Panc1 (cell line): ENCODE results near the gene ELAVL4. TPM values are rescaled to one million over a fixed set of nuclear protein-coding genes. Genes with fewer than 3 reads are reported as not detected.

Source experiments
- ATAC-seq: fragments of 200-7000 bp; cut with Tn5 transposase; 2 replicates; pipeline ENCODE4 v1.9.1; 2020; ENCODE audit warnings: mild to moderate bottlenecking, moderate library complexity
- BruUV-seq: library from RNA; stranded (reverse); fragments of 400-500 nt; replicated peaks from 2 replicates; lab custom pipeline; 2021; lab: Mats Ljungman, UMichigan
- CTCF ChIA-PET: fragments of 300-600 bp; sonication (Branson Sonifier 250); formaldehyde crosslinking; loops from one replicate; lab custom pipeline; 2022; ENCODE audit warnings: antibody characterized with exemption; lab: Charles Lee
- POLR2A ChIA-PET: fragments of 300-600 bp; sonication (Branson Sonifier 250); formaldehyde crosslinking; loops from one replicate; lab custom pipeline; 2022; ENCODE audit warnings: antibody characterized with exemption; lab: Charles Lee
- DNase-seq: peaks from one replicate; pipeline ENCODE4 v3.0.0-alpha.2; 2010; ENCODE audit warnings: low read depth, low spot score
- H3K27ac ChIP-seq: 2 replicates; pipeline ENCODE4 v1.5.1; 2011; ENCODE audit warnings: mild to moderate bottlenecking, low read length, inconsistent platforms
- H3K27me3 ChIP-seq: fragments of 200-500 bp; sonication (Bioruptor generic); 2 replicates; pipeline ENCODE4 v1.6.0; 2014; ENCODE audit warnings: low read length, inconsistent platforms; ENCODE audit not compliant: control insufficient read depth, insufficient read depth
- H3K36me3 ChIP-seq: fragments of 200-500 bp; sonication (Bioruptor generic); 2 replicates; pipeline ENCODE4 v1.5.1; 2014; ENCODE audit warnings: inconsistent platforms, mild to moderate bottlenecking, low read length, moderate library complexity; ENCODE audit not compliant: control insufficient read depth, insufficient read depth
- H3K4me1 ChIP-seq: 2 replicates; pipeline ENCODE4 v1.5.1; 2011; ENCODE audit warnings: inconsistent platforms, mild to moderate bottlenecking, low read length, moderate library complexity; ENCODE audit not compliant: control insufficient read depth, insufficient read depth
- H3K4me3 ChIP-seq, 2 experiments: 2 replicates each; pipeline ENCODE4 v1.5.1; 2011 to 2012; ENCODE audit warnings: low read depth in 2 of 2, low read length in 2 of 2, mild to moderate bottlenecking in 2 of 2, inconsistent platforms in 1 of 2, moderate library complexity in 1 of 2
- H3K9me3 ChIP-seq: fragments of 200-500 bp; sonication (Bioruptor generic); 2 replicates; pipeline ENCODE4 v1.5.1; 2014; ENCODE audit warnings: low read depth, mild to moderate bottlenecking, inconsistent platforms, low read length, moderate library complexity; ENCODE audit not compliant: control insufficient read depth, insufficient read depth
- CTCF ChIP-seq: fragments of 450-650 bp; IDR thresholded peaks from 2 replicates; pipeline ENCODE4 v1.5.1; 2017; ENCODE audit warnings: mild to moderate bottlenecking
- POLR2AphosphoS5 ChIP-seq: IDR thresholded peaks from 2 replicates; pipeline ENCODE4 v1.6.1; 2012; ENCODE audit warnings: mild to moderate bottlenecking, low read depth, low read length, moderate library complexity
- SIN3A ChIP-seq: IDR thresholded peaks from 2 replicates; pipeline ENCODE4 v1.6.1; 2012; ENCODE audit warnings: low read depth, mild to moderate bottlenecking, low read length, moderate library complexity, borderline replicate concordance; ENCODE audit not compliant: insufficient read depth
- TCF7L2 ChIP-seq: IDR thresholded peaks from 2 replicates; pipeline ENCODE4 v1.6.1; 2011; ENCODE audit warnings: mild to moderate bottlenecking, low read depth, low read length, inconsistent platforms
- in situ Hi-C: cut with HindIII; loops from 2 replicates; pipeline ENCODE4 v1.10.0; 2016; ENCODE audit warnings: low sequenced_read_pairs, low pct_unique_long_range_greater_than_20kb
- intact Hi-C: fragments of 100-400 bp; cut with micrococcal nuclease; formaldehyde crosslinking; loops from one replicate; pipeline ENCODE4 v1.10.0; 2022; ENCODE audit not compliant: unreplicated experiment
- total RNA-seq: library from RNA; stranded (reverse); gene quantifications from one replicate; pipeline ENCODE4 v1.2.1, GENCODE V29; 2021; ENCODE audit not compliant: unreplicated experiment
- TF ChIP-seq, protein P1 (sequence below), 2 experiments: IDR thresholded peaks; 2 replicates each; pipeline ENCODE4 v1.6.1; 2011 to 2012; ENCODE audit warnings: low read depth in 2 of 2, control low read depth in 1 of 2, low read length in 1 of 2, mild to moderate bottlenecking in 1 of 2, moderate library complexity in 1 of 2; ENCODE audit not compliant: insufficient read depth in 1 of 2

ELAVL4 gene
- total RNA-seq, 1 experiment from 2014 or later: not detected

DNA sequence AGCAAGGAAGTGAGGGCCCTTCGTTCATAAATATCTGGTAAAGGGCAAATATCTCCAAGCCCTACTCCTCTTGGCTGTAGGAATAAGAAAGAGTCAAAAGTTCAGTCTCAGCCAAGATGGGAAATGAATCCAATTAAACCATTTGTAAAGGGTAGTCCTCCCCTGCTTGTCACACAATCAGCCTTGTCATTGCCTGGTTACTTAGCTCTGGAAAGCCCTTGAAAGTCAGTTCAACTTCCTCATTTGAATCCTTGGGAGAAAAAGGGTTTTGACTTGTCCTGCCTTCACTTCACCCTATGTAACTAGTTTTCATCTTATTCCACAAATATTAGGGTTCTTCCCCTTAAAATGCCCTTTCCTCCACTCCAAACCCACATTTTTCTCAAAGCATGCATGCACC lies 100.0 kb downstream of the ELAVL4 start:
- CTCF ChIA-PET: no interaction called here
- Histone ChIP-seq H3K27ac (no peak overlapping the region), H3K36me3 (no peaks in the 10 kb centered on the region), H3K9me3 (no peaks in the 10 kb centered on the region), H3K4me1 (no peaks in the 10 kb centered on the region), H3K4me3 (no peak overlapping the region), H3K27me3 (peaks cover 20% of the 10 kb centered on the region)
- POLR2A ChIA-PET: no interaction called here
- TF ChIP-seq, protein P1, sequence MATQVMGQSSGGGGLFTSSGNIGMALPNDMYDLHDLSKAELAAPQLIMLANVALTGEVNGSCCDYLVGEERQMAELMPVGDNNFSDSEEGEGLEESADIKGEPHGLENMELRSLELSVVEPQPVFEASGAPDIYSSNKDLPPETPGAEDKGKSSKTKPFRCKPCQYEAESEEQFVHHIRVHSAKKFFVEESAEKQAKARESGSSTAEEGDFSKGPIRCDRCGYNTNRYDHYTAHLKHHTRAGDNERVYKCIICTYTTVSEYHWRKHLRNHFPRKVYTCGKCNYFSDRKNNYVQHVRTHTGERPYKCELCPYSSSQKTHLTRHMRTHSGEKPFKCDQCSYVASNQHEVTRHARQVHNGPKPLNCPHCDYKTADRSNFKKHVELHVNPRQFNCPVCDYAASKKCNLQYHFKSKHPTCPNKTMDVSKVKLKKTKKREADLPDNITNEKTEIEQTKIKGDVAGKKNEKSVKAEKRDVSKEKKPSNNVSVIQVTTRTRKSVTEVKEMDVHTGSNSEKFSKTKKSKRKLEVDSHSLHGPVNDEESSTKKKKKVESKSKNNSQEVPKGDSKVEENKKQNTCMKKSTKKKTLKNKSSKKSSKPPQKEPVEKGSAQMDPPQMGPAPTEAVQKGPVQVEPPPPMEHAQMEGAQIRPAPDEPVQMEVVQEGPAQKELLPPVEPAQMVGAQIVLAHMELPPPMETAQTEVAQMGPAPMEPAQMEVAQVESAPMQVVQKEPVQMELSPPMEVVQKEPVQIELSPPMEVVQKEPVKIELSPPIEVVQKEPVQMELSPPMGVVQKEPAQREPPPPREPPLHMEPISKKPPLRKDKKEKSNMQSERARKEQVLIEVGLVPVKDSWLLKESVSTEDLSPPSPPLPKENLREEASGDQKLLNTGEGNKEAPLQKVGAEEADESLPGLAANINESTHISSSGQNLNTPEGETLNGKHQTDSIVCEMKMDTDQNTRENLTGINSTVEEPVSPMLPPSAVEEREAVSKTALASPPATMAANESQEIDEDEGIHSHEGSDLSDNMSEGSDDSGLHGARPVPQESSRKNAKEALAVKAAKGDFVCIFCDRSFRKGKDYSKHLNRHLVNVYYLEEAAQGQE (IDR thresholded peaks at IDR 0.05; ENCODE audit: insufficient read depth in 1 of 2, low read depth in 2 of 2, low read length in 1 of 2): no peak
- no peak for TF ChIP-seq POLR2AphosphoS5
- TF ChIP-seq CTCF: no peak
- TF ChIP-seq SIN3A: no peak
- no peak for TF ChIP-seq TCF7L2
- no peak for ATAC-seq
- in situ Hi-C loops (no loop called here), intact Hi-C loops (no loop called here)
- no TSS peak for BruUV-seq
- DNase-seq: no peak

DNA sequence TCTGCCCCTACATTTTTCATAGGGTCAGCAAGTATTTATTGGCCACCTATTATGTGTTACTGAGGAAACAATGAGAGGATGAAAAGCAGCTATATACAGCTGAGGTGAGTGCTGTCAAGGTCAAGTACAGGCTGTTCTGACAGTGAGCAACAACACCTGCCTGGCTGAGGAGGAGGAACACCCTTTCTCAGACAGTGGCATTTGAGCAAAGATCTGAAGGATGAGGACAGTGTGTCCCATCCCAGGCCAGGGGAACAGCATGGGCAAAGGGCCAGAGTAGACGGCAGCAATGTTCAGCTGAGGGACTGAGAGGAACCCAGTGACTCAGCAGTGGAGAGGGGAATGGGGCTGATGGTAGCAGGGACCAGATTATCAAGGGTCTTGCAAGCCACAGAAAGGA lies 101.0 kb downstream of the ELAVL4 start:
- no peak for ATAC-seq
- ChIA-PET CTCF (no interaction called here), POLR2A (no interaction called here)
- H3K4me3 ChIP-seq: no peak overlapping the region
- in situ Hi-C loops: no loop called here
- TF ChIP-seq SIN3A (no peak), CTCF (no peak), TCF7L2 (no peak), POLR2AphosphoS5 (no peak)
- TF ChIP-seq, protein P1 (IDR thresholded peaks at IDR 0.05; ENCODE audit: insufficient read depth in 1 of 2, low read depth in 2 of 2, low read length in 1 of 2): no peak
- BruUV-seq: no TSS peak
- no peaks in the 10 kb centered on the region for H3K4me1 ChIP-seq
- intact Hi-C loops: no loop called here
- H3K27ac ChIP-seq: no peak overlapping the region
- no peak for DNase-seq
- H3K27me3 ChIP-seq: peaks cover 17% of the 10 kb centered on the region
- H3K36me3 ChIP-seq: no peaks in the 10 kb centered on the region
- H3K9me3 ChIP-seq: no peaks in the 10 kb centered on the region
